Esophagus muscularis mucosa (tissue), 4 donors: ENCODE data around the gene C1orf21.

Experiments
- CTCF ChIP-seq, 3 experiments: fragments of 200-600 bp in 2 of 3; fragments of 450-650 bp in 1 of 3; sonication (generic) in 2 of 3; IDR thresholded peaks; one replicate each; pipeline ENCODE4 v1.5.1; 2017 to 2019; ENCODE audit warnings: antibody characterized with exemption in 3 of 3, mild to moderate bottlenecking in 2 of 3, moderate library complexity in 1 of 3
- EP300 ChIP-seq: sonication (generic); formaldehyde crosslinking; IDR thresholded peaks from one replicate; pipeline ENCODE4 v1.6.1; 2017; ENCODE audit warnings: antibody characterized with exemption
- POLR2A ChIP-seq: fragments of 450-650 bp; IDR thresholded peaks from one replicate; pipeline ENCODE4 v1.6.1; 2017; ENCODE audit warnings: antibody characterized with exemption, moderate library complexity, mild to moderate bottlenecking, low read depth
- POLR2AphosphoS5 ChIP-seq, 2 donors: sonication (generic); formaldehyde crosslinking; IDR thresholded peaks; one replicate each; pipeline ENCODE4 v1.6.1; 2017; ENCODE audit warnings: antibody characterized with exemption in 2 of 2

DNA sequence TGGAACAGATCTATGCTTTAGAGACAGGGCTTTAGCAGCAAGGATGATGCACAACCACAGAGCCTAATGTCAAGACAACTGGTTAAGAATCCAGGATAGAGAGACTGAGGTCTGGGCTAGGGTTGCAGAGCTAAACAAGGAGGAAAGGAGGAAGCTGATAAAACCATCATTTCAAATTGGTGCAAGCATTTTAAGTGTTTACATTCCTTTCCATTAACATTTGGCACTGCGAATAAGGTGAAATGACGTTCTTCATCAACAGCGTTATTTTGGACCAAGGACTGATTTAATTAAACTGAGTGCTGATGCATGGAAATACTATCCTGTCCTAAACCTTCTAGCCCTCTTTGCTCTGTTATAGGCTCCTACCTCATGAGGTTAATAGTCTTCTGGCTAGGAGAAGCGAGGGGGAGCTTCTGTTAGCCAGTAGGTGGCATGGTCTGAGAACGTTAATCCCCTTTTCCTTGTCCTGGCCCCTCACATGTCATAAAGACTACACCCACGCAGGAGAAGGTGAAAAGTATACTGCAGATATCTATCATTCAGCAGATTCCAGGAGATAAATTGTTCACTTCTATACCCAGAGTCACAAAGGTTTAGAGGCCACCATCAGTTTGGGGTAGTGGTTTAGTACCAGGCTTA lies 7.6 kb upstream of the C1orf21 start:
- TF ChIP-seq POLR2A = no peak
- no peak for TF ChIP-seq POLR2AphosphoS5 (IDR thresholded peaks at IDR 0.05)
- peak; percentile 19 to 37 (median 24) for TF ChIP-seq CTCF (IDR thresholded peaks at IDR 0.05)
- TF ChIP-seq EP300 = no peak
